B cell (primary cell): ENCODE data around the gene MAP4K2. TPM values are rescaled to one million over a fixed set of nuclear protein-coding genes. Genes with fewer than 3 reads are reported as not detected.

Experiments
- ATAC-seq: fragments of 200-7000 bp; cut with Tn5 transposase; one replicate; pipeline ENCODE4 v1.10.0; 2021; ENCODE audit warnings: low read depth, mild to moderate bottlenecking, moderate number of reproducible peaks, moderate library complexity
- CTCF ChIA-PET: fragments of 350-600 bp; sonication (Branson Sonifier 250); formaldehyde crosslinking; loops from one replicate; lab custom pipeline; 2021; ENCODE audit warnings: antibody characterized with exemption, inconsistent platforms; lab: Charles Lee
- POLR2A ChIA-PET: fragments of 350-600 bp; sonication (Branson Sonifier 250); formaldehyde crosslinking; loops from one replicate; lab custom pipeline; 2021; ENCODE audit warnings: antibody characterized with exemption; lab: Charles Lee
- DNase-seq: peaks from one replicate; pipeline ENCODE4 v3.0.0; 2013
- H2AFZ ChIP-seq: 2 replicates; pipeline ENCODE4 v1.6.1; 2012; ENCODE audit warnings: mild to moderate bottlenecking, low read depth, low read length; ENCODE audit not compliant: insufficient read depth, poor library complexity, severe bottlenecking
- H3K27ac ChIP-seq, 2 donors: 1 replicate in 1 of 2; 2 replicates in 1 of 2; pipeline ENCODE4 v1.5.1; 2012 to 2013; ENCODE audit warnings: low read length in 2 of 2, mild to moderate bottlenecking in 2 of 2, moderate library complexity in 1 of 2
- H3K27me3 ChIP-seq, 4 experiments: fragments of 200-600 bp in 1 of 4; sonication (generic) in 1 of 4; replicated peaks in 1 of 4; 1 replicate in 2 of 4; 2 replicates in 2 of 4; pipeline versions ENCODE4 v1.6.1 to v1.7.0; 2013 to 2016; ENCODE audit warnings: low read length in 3 of 4, mild to moderate bottlenecking in 2 of 4, mixed read lengths in 1 of 4, moderate library complexity in 1 of 4; ENCODE audit not compliant: insufficient read depth in 4 of 4, control insufficient read depth in 3 of 4; ENCODE audit errors: control extremely low read depth in 1 of 4
- H3K36me3 ChIP-seq, 2 experiments: replicated peaks in 1 of 2; 1 replicate in 1 of 2; 2 replicates in 1 of 2; pipeline versions ENCODE4 v1.6.1 to v1.7.1; 2013; ENCODE audit warnings: low read length in 1 of 2; ENCODE audit not compliant: insufficient read depth in 2 of 2, control insufficient read depth in 1 of 2; ENCODE audit errors: control extremely low read depth in 1 of 2, extremely low read depth in 1 of 2
- H3K4me1 ChIP-seq, 2 donors: fragments of 200-600 bp in 1 of 2; sonication (generic) in 1 of 2; 1 replicate in 1 of 2; 2 replicates in 1 of 2; pipeline versions ENCODE4 v1.5.1 to v1.6.1; 2013 to 2017; ENCODE audit warnings: low read length in 2 of 2; ENCODE audit not compliant: control insufficient read depth in 2 of 2, insufficient read depth in 2 of 2
- H3K4me2 ChIP-seq: replicated peaks from 2 replicates; pipeline ENCODE3; 2012; ENCODE audit warnings: mild to moderate bottlenecking, low read depth, low read length; ENCODE audit not compliant: poor library complexity, severe bottlenecking
- H3K4me3 ChIP-seq, 5 experiments: fragments of 200-600 bp in 1 of 5; sonication (generic) in 1 of 5; 1 replicate in 3 of 5; 2 replicates in 2 of 5; pipeline versions ENCODE4 v1.5.1 to v1.7.0; 2011 to 2016; ENCODE audit warnings: low read length in 4 of 5, mild to moderate bottlenecking in 4 of 5, low read depth in 2 of 5, control low read depth in 1 of 5, moderate library complexity in 1 of 5; ENCODE audit not compliant: insufficient read depth in 1 of 5; ENCODE audit errors: control extremely low read depth in 1 of 5, extremely low read depth in 1 of 5
- H3K79me2 ChIP-seq: fragments of 200-600 bp; sonication (generic); one replicate; pipeline ENCODE4 v1.6.0; 2016; ENCODE audit warnings: low read length; ENCODE audit not compliant: control insufficient read depth, insufficient read depth
- H3K9ac ChIP-seq: fragments of 200-600 bp; sonication (generic); 2 replicates; pipeline ENCODE4 v1.6.1; 2017; ENCODE audit warnings: mild to moderate bottlenecking, low read length, moderate library complexity
- H3K9me3 ChIP-seq, 3 donors: one replicate each; pipeline versions ENCODE4 v1.6.1 to v1.7.1; 2013; ENCODE audit warnings: low read length in 2 of 3; ENCODE audit not compliant: control insufficient read depth in 2 of 3, insufficient read depth in 1 of 3; ENCODE audit errors: control extremely low read depth in 1 of 3
- H4K20me1 ChIP-seq: 2 replicates; pipeline ENCODE4 v1.6.0; 2012; ENCODE audit warnings: mild to moderate bottlenecking, low read length; ENCODE audit not compliant: insufficient read depth, control insufficient read depth, poor library complexity, severe bottlenecking
- H3K27ac Mint-ChIP-seq: one replicate; pipeline ENCODE4 v1.8.0; 2021; ENCODE audit warnings: mixed read lengths
- H3K27me3 Mint-ChIP-seq: one replicate; pipeline ENCODE4 v1.8.0; 2021; ENCODE audit warnings: mixed read lengths
- H3K4me1 Mint-ChIP-seq: one replicate; pipeline ENCODE4 v1.8.0; 2021; ENCODE audit warnings: mixed read lengths
- H3K4me3 Mint-ChIP-seq: one replicate; pipeline ENCODE4 v1.8.0; 2021; ENCODE audit warnings: mixed read lengths
- H3K9me3 Mint-ChIP-seq: one replicate; pipeline ENCODE4 v1.8.0; 2022; ENCODE audit warnings: mixed read lengths; ENCODE audit not compliant: insufficient read depth
- CTCF ChIP-seq: fragments of 200-600 bp; IDR thresholded peaks from one replicate; pipeline ENCODE4 v1.8.0; 2022; ENCODE audit warnings: antibody characterized with exemption, mild to moderate bottlenecking
- EZH2 ChIP-seq: IDR thresholded peaks from 2 replicates; pipeline ENCODE4 v1.6.1; 2012; ENCODE audit warnings: borderline replicate concordance, low read depth, mild to moderate bottlenecking, moderate library complexity, low read length; ENCODE audit not compliant: insufficient read depth, poor library complexity, severe bottlenecking
- WGBS: methylation state at CpG from one replicate; pipeline ENCODE4 v1.1.5; 2013; ENCODE audit warnings: missing lambda C conversion rate; ENCODE audit not compliant: insufficient coverage; 5-methylcytosine and 5-hydroxymethylcytosine counted together
- intact Hi-C: fragments of 100-400 bp; cut with micrococcal nuclease; formaldehyde crosslinking; loops from one replicate; pipeline ENCODE4 v1.10.0; 2022
- polyA plus RNA-seq: library from polyadenylated mRNA; depleted of rRNA; stranded (reverse); fragments of >200 nt; gene quantifications from 2 replicates; pipeline ENCODE4 v1.2.3, GENCODE V29; 2012
- total RNA-seq, 2 donors: library from RNA; stranded (reverse); fragments of 120-200 nt in 1 of 2; gene quantifications; 1 replicate in 1 of 2; 2 replicates in 1 of 2; pipeline versions ENCODE4 v1.2.3 to v1.2.4, GENCODE V29; 2013 to 2022

The MAP4K2 gene
- total and polyA plus RNA-seq, 2 donors (not counting 1 experiment from before 2014, with no cell fraction given) = 118 to 163 TPM

DNA sequence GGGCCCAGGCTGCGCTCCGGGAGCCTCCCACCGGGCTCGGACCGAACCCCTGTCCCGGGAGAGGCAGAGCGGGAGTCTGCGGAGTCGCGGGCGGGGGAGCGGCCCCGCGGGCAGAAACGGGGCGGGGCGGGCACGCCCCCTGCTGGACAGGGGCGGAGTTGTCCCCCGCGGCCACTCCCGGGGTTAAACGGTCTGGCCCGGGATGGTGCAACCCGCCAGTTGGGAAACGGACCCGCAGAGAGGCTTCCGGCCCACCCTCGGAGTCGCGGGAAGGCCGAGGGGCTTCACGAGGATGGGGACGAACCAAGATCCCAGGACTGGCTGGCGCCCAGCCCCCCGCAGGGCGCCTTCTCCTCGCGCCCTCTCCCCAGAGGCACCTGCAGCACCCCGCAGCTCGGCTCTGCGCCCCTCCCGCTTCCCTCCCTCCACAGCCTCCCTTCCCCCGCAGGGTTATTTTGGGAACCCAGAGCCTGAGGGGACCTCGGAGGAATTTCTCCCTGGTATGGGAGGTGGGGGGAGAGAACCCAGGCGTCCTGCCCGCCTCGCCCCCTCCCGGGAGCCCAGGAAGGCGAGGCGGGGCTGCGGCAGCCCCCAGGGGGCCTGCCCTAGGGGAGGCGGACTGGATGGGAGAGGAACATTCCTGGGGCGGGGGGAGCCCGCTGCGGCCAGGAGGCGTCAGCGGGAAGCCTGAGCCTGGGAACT is 60.0 kb downstream of the MAP4K2 start:
- Mint-ChIP-seq H3K4me3 (peak overlapping the region; percentile 97), H3K27me3 (no peaks in the 10 kb centered on the region), H3K9me3 (no peaks in the 10 kb centered on the region), H3K4me1 (peaks cover 49% of the 10 kb centered on the region), H3K27ac (peak overlapping the region; percentile 86)
- Histone ChIP-seq H3K79me2 (peaks cover 54% of the 10 kb centered on the region), H3K27ac (peak overlapping the region; percentile 84 to 91), H2AFZ (peak overlapping the region; percentile 50), H3K4me1 (peaks cover 22 to 33% of the 10 kb centered on the region in 2 donors), H3K4me3 (peak overlapping the region; percentile 48 to 99 (median 86)), H3K36me3 (peaks cover 0 to 41% of the 10 kb centered on the region in 2 experiments), H3K9me3 (no peaks in the 10 kb centered on the region), H3K4me2 (peak overlapping the region; percentile 99), H3K9ac (peak overlapping the region; percentile 94), H4K20me1 (peaks cover 60% of the 10 kb centered on the region), H3K27me3 (no peaks in the 10 kb centered on the region)
- CTCF ChIA-PET = interaction anchor here (0.9 to 13.7 kb wide), 18 partner anchors 9 to 150 kb away, joined by 3 to 280 read pairs (median 10); partner anchors contain the start of genes CDC42BPG, MAP4K2, NRXN2 and SF1
- no peak for TF ChIP-seq EZH2
- peak; percentile 86 for TF ChIP-seq CTCF
- DNase-seq = peak; percentile 88
- under 1% methylated on average over 53 of the region's 58 CpGs for WGBS
- intact Hi-C loops = loop anchor here (1.0 to 10.0 kb wide), 9 partner anchors 20 to 832 kb away; partner anchors contain the start of genes CDC42BPG, EHBP1L1, FAM89B and MAP4K2
- POLR2A ChIA-PET = interaction anchor here (0.9 to 8.9 kb wide), 12 partner anchors 19 to 426 kb away, joined by 3 to 175 read pairs (median 7); partner anchors contain the start of genes CDC42BPG, FAU, MAP4K2 and MRPL49
- peak; percentile 11 for ATAC-seq
